AG09319 (cell line): Measurements from ENCODE around the gene COX7A2L.

ENCODE experiments used
- DNase-seq: peaks from one replicate; pipeline ENCODE4 v3.0.0-alpha.2; 2010; ENCODE audit warnings: low read depth; ENCODE audit errors: extremely low read depth
- TF ChIP-seq, protein P1 (sequence below): IDR thresholded peaks from 2 replicates; pipeline ENCODE4 v1.5.1; 2011; ENCODE audit warnings: low read depth, mild to moderate bottlenecking, inconsistent platforms, low read length, moderate library complexity

The COX7A2L gene

DNA sequence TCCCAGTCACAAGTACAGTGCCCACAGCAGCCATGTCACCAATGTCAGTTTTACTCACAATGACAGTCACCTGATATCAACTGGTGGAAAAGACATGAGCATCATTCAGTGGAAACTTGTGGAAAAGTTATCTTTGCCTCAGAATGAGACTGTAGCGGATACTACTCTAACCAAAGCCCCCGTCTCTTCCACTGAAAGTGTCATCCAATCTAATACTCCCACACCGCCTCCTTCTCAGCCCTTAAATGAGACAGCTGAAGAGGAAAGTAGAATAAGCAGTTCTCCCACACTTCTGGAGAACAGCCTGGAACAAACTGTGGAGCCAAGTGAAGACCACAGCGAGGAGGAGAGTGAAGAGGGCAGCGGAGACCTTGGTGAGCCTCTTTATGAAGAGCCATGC, 31.3 kb downstream of the COX7A2L start:
- DNase-seq, result no peak
- TF ChIP-seq, protein P1, sequence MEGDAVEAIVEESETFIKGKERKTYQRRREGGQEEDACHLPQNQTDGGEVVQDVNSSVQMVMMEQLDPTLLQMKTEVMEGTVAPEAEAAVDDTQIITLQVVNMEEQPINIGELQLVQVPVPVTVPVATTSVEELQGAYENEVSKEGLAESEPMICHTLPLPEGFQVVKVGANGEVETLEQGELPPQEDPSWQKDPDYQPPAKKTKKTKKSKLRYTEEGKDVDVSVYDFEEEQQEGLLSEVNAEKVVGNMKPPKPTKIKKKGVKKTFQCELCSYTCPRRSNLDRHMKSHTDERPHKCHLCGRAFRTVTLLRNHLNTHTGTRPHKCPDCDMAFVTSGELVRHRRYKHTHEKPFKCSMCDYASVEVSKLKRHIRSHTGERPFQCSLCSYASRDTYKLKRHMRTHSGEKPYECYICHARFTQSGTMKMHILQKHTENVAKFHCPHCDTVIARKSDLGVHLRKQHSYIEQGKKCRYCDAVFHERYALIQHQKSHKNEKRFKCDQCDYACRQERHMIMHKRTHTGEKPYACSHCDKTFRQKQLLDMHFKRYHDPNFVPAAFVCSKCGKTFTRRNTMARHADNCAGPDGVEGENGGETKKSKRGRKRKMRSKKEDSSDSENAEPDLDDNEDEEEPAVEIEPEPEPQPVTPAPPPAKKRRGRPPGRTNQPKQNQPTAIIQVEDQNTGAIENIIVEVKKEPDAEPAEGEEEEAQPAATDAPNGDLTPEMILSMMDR, result no peak

DNA sequence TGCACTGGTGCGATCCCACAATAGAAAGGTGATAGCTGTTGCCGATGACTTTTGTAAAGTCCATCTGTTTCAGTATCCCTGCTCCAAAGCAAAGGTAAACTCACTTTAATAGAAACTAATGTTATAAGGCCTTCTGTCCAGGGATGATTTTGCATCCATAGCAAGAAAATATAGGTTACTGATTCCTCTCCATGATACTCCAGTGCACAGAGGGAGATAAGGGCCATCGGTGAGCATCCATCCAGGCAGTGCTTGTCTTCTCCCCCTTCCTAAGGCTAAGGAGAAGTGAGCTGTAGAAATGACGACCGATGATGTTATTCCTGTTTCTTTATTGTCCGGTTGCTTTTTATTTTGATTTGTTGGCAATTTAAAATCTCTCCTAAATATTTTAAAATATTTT, 32.1 kb downstream of the COX7A2L start:
- TF ChIP-seq, protein P1, result no peak

DNA sequence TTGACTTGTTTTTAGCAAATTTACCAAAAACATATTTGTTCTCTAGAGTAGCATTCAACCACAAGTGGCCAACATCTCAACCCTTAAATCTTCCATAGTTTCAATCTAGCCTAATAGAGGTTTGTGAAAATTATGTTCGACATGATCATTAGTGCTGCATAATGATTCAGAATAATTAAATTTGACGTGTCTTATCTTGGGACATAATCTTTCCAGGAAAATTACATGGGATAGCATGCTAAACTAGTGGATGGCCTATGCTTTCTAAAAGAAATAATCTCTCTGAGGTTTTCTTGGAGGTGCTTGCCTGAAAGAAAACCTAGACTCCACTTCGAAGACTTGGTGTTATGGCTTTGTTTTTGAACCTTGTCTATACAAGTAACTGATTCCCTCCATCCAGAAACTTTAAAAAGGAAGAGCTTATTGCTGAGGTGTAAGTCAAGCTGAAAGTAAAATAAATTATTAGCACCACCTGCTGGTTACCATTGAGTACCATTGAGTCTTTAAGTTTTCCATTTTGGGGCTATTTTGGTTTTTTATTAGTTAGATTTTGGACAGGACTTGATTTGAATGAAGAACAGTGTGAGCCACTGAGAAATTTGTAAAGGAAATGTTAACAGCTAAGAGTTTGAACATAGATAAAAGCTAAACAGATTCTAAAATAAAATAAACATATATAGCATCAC, 32.7 kb downstream of the COX7A2L start:
- no peak for DNase-seq
- TF ChIP-seq, protein P1, result peak; percentile 40

More for the DNA sequence above, 32.1 kb downstream of the COX7A2L start:
- DNase-seq, result no peak

DNA sequence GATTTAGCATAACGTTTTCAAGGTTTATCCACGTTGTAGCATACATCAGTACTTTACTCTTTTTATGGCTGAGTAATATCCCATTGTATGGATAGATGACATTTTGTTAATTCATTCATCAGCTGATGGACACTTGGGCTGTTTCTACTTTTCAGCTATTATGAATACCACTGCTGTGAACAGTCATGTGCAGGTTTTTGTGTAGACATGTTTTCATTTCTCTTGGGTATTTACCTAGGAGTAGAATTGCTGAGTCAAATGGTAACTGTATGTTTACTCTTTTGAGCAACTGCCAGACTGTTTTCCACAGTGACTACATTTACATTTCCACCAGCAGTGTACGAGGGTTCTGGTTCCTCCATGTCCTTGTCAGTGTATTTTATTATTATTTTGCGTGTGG, 33.9 kb downstream of the COX7A2L start:
- no peak for DNase-seq
- TF ChIP-seq, protein P1, result no peak

DNA sequence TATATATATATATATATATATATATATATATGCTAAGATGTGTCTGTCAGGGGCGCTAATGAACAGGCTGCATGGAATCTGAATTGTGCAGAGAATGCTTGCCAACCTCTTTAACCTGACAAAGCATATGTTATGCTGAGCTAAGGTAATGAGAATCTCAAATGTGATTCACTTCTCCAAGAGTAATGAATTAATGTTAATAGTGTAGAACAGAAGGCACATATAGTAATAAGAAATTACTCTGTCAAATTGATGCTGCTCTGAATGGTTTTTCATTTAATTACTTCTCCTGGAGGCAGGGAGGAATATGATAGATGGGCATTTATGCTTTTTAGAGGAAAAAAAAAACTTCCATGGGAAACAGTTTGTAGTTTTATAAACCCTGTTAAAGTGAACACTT, 35.4 kb downstream of the COX7A2L start:
- TF ChIP-seq, protein P1, result no peak
- no peak for DNase-seq

DNA sequence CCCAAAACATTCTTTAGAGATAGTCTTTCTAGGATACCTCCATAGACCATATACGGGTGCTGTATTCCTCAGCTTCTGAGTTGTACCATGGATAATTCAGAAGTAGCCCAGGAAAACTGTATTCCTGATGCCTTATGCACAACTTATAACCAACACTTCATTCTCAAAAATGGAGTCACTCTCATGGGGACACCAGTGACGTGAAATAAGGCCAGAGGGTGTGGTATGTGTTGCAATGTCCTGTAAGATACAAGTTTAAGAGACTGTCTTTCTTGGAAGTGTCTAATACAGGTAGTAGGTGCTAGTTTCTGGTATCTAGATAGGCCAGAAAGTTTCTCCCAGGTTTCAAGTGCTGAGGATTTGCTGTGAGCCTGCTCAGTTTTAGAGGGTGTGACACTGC, 36.1 kb downstream of the COX7A2L start:
- TF ChIP-seq, protein P1, result no peak
- DNase-seq, result no peak

DNA sequence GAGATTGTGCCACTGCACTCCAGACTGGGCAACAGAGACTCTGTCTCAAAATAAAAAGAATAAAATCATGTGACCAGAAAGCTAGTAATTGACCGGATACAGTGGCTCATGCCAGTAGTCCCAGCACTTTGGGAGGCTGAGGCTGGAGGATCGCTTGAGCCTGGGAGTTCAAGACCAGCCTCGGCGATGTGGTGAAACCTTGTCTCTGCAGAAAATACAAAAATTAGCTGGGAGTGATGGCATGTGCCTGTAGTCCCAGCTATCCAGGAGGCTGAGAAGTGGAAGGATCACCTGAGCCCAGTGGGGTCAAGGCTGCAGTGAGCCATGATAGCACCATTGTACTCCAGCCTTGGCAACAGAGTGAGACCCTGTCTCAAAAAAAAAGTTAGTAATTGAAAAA, 36.8 kb downstream of the COX7A2L start:
- DNase-seq, result no peak
- TF ChIP-seq, protein P1, result no peak
